Gastroesophageal sphincter (tissue), 4 donors: ENCODE measurements around the gene CELF2. TPM values are rescaled to one million over a fixed set of nuclear protein-coding genes. Genes with fewer than 3 reads are reported as not detected.

Experiments
- ATAC-seq: fragments of 150-250 bp; one replicate; pipeline ENCODE4 v1.9.1; 2016; ENCODE audit warnings: mild to moderate bottlenecking, moderate library complexity
- H3K27ac ChIP-seq, 4 donors: fragments of 200-600 bp; sonication (generic) in 3 of 4; 1 replicate in 3 of 4; 2 replicates in 1 of 4; pipeline ENCODE4 v1.5.1; 2016 to 2019
- H3K27me3 ChIP-seq: fragments of 200-600 bp; sonication (generic); one replicate; pipeline ENCODE4 v1.5.1; 2019
- H3K36me3 ChIP-seq, 2 donors: fragments of 200-600 bp; sonication (generic); one replicate each; pipeline ENCODE4 v1.5.1; 2019; ENCODE audit warnings: control low read depth in 1 of 2
- H3K4me1 ChIP-seq, 3 donors: fragments of 200-600 bp; sonication (generic); 1 replicate in 2 of 3; 2 replicates in 1 of 3; pipeline ENCODE4 v1.5.1; 2016 to 2019; ENCODE audit warnings: control low read depth in 2 of 3
- H3K4me3 ChIP-seq, 2 donors: fragments of 200-600 bp; sonication (generic); one replicate each; pipeline ENCODE4 v1.5.1; 2019; ENCODE audit warnings: mild to moderate bottlenecking in 1 of 2, moderate library complexity in 1 of 2
- H3K9me3 ChIP-seq, 3 donors: fragments of 200-600 bp; sonication (generic); one replicate each; pipeline ENCODE4 v1.5.1; 2017 to 2019; ENCODE audit warnings: control low read depth in 2 of 3
- EP300 ChIP-seq: sonication (generic); formaldehyde crosslinking; IDR thresholded peaks from one replicate; pipeline ENCODE4 v1.6.1; 2017; ENCODE audit warnings: antibody characterized with exemption, mild to moderate bottlenecking
- POLR2A ChIP-seq, 2 donors: fragments of 450-650 bp; IDR thresholded peaks; one replicate each; pipeline ENCODE4 v1.6.1; 2017; ENCODE audit warnings: antibody characterized with exemption in 2 of 2, mild to moderate bottlenecking in 2 of 2, moderate library complexity in 1 of 2
- POLR2AphosphoS5 ChIP-seq: sonication (generic); formaldehyde crosslinking; IDR thresholded peaks from one replicate; pipeline ENCODE4 v1.6.1; 2017; ENCODE audit warnings: antibody characterized with exemption
- WGBS, 2 donors: methylation state at CpG; one replicate each; pipeline ENCODE4 v1.1.5; 2018; ENCODE audit warnings: low coverage in 1 of 2; 5-methylcytosine and 5-hydroxymethylcytosine counted together
- total RNA-seq, 4 donors: library from RNA; depleted of rRNA; stranded (reverse); fragments of >200 nt; gene quantifications; one replicate each; pipeline ENCODE4 v1.1.0, GENCODE V29; 2016
- TF ChIP-seq, protein P1 (sequence below), 4 experiments: fragments of 200-600 bp in 2 of 4; fragments of 450-650 bp in 2 of 4; sonication (generic) in 1 of 4; IDR thresholded peaks; one replicate each; pipeline ENCODE4 v1.5.1; 2017 to 2019; ENCODE audit warnings: antibody characterized with exemption in 4 of 4, mild to moderate bottlenecking in 2 of 4, moderate library complexity in 2 of 4

CELF2 gene
- total RNA-seq, 4 donors from 2014 or later, result 82.4 to 122 (median 110) TPM

GRCh38 chr10:11179516-11180105, 161.9 kb downstream of the CELF2 start:
- H3K4me3 ChIP-seq, result no peak overlapping the region
- no peak for ATAC-seq
- no peaks in the 10 kb centered on the region for H3K9me3 ChIP-seq
- peaks cover 3 to 85% (median 12%) of the 10 kb centered on the region in 3 donors for H3K4me1 ChIP-seq
- 72 to 93% methylated on average over 3 to 6 of the region's 6 CpGs for WGBS, 2 donors
- no peaks in the 10 kb centered on the region for H3K27me3 ChIP-seq
- H3K36me3 ChIP-seq, result peaks cover 0 to 63% of the 10 kb centered on the region in 2 donors
- H3K27ac ChIP-seq, result peak overlapping the region in 3 of 4 donors; percentile 26 to 64 (median 48)
- no peak for TF ChIP-seq POLR2AphosphoS5
- TF ChIP-seq EP300, result no peak
- TF ChIP-seq, protein P1, sequence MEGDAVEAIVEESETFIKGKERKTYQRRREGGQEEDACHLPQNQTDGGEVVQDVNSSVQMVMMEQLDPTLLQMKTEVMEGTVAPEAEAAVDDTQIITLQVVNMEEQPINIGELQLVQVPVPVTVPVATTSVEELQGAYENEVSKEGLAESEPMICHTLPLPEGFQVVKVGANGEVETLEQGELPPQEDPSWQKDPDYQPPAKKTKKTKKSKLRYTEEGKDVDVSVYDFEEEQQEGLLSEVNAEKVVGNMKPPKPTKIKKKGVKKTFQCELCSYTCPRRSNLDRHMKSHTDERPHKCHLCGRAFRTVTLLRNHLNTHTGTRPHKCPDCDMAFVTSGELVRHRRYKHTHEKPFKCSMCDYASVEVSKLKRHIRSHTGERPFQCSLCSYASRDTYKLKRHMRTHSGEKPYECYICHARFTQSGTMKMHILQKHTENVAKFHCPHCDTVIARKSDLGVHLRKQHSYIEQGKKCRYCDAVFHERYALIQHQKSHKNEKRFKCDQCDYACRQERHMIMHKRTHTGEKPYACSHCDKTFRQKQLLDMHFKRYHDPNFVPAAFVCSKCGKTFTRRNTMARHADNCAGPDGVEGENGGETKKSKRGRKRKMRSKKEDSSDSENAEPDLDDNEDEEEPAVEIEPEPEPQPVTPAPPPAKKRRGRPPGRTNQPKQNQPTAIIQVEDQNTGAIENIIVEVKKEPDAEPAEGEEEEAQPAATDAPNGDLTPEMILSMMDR (IDR thresholded peaks at IDR 0.05), result no peak
- TF ChIP-seq POLR2A (IDR thresholded peaks at IDR 0.05), result no peak

GRCh38 chr10:11180228-11180627, 162.6 kb downstream of the CELF2 start:
- H3K27me3 ChIP-seq, result no peaks in the 10 kb centered on the region
- H3K36me3 ChIP-seq, result peaks cover 0 to 66% of the 10 kb centered on the region in 2 donors
- H3K27ac ChIP-seq, result peak overlapping the region in 2 of 4 donors; percentile 48 to 64
- no peak overlapping the region for H3K4me3 ChIP-seq
- no peak for ATAC-seq
- peaks cover 3 to 79% (median 12%) of the 10 kb centered on the region in 3 donors for H3K4me1 ChIP-seq
- H3K9me3 ChIP-seq, result peaks cover 0 to 5% (median 0%) of the 10 kb centered on the region in 3 donors
- 82% methylated on average over 8 of the region's 14 CpGs; no CpG with 5 or more reads in 1 of the 2 donors for WGBS, 2 donors
- TF ChIP-seq POLR2AphosphoS5, result no peak
- TF ChIP-seq, protein P1 (IDR thresholded peaks at IDR 0.05), result no peak
- TF ChIP-seq EP300, result no peak
- TF ChIP-seq POLR2A (IDR thresholded peaks at IDR 0.05), result no peak

- H3K4me3 ChIP-seq, result no peak overlapping the region
- ATAC-seq, result peak; percentile 72
- H3K27me3 ChIP-seq, result no peaks in the 10 kb centered on the region
- H3K36me3 ChIP-seq, result peaks cover 0 to 59% of the 10 kb centered on the region in 2 donors
- H3K9me3 ChIP-seq, result peaks cover 0 to 9% (median 0%) of the 10 kb centered on the region in 3 donors
- H3K4me1 ChIP-seq, result peaks cover 3 to 67% (median 12%) of the 10 kb centered on the region in 3 donors
- TF ChIP-seq POLR2AphosphoS5 (peak; percentile 42), POLR2A (IDR thresholded peaks at IDR 0.05) (no peak), EP300 (no peak)
- TF ChIP-seq, protein P1 (IDR thresholded peaks at IDR 0.05), result no peak
- H3K27ac ChIP-seq, result peak overlapping the region in 3 of 4 donors; percentile 45 to 66 (median 64)
- WGBS, 2 donors, result 20% methylated on average over 3 to 6 of the region's 6 CpGs
These were observed 164.3 kb downstream of the CELF2 start for GRCh38 chr10:11181978-11182377.

DNA sequence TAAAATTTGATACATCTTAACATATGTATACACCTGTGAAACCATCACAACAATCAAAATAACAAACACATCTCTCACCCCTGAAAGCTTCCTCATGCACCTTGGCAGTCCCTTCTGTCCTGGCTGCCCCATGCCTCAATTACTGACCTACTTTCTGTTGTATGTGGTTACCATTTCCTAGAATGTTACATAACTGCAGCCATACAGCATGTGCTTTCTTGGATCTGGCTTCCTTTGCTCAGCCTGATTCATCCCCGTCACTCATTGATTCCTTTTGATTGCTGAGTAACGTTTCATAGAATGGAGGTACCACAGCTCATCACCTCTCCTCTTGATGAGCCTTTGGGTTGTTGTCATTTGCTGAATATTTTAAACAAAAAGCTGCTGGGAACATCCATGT, 165.3 kb downstream of the CELF2 start:
- Histone ChIP-seq H3K4me1 (peaks cover 3 to 57% (median 7%) of the 10 kb centered on the region in 3 donors), H3K36me3 (peaks cover 0 to 54% of the 10 kb centered on the region in 2 donors)
- ATAC-seq, result no peak

More for the DNA sequence above, 165.3 kb downstream of the CELF2 start:
- TF ChIP-seq POLR2AphosphoS5, result no peak
- TF ChIP-seq, protein P1 (IDR thresholded peaks at IDR 0.05), result no peak
- TF ChIP-seq EP300, result no peak
- no peak for TF ChIP-seq POLR2A (IDR thresholded peaks at IDR 0.05)
- Histone ChIP-seq H3K27ac (no peak overlapping the region), H3K4me3 (no peak overlapping the region), H3K9me3 (peaks cover 0 to 9% (median 0%) of the 10 kb centered on the region in 3 donors), H3K27me3 (no peaks in the 10 kb centered on the region)
- WGBS, 2 donors, result 67 to 83% methylated on average over 2 of the region's 2 CpGs
